DMS153 treated with DMSO at 0.1 percent for 48 hours (cell line): ENCODE data around the gene POLA2.

Experiments
- DNase-seq: peaks from one replicate; lab custom pipeline; 2025; ENCODE audit not compliant: unreplicated experiment; lab: John Stamatoyannopoulos, UW

POLA2 gene

DNA sequence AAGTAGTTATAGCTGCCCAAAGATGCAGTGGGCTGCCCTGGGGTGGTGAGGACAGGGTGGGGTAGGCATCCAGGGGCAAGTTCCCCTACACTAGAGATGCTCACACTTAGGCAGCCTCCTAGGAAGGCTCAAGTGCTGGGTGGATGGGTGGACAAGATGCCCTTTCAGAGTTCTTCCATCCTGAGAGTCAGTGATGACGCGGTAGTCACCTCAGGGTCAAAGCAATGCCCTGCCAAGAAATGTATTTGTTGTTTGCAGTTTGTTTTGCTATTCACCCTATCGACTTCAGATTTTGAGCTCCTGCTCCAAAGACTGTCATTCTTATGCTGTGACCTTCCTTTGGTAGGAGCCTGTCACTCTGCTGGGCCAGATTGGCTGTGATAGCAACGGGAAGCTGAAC lies 18.9 kb downstream of the POLA2 start:
- DNase-seq = no peak

- no peak for DNase-seq
Observed at GRCh38 chr11:65286686-65287085, 24.9 kb downstream of the POLA2 start.

- DNase-seq = no peak
Observed at GRCh38 chr11:65287601-65288000, 25.8 kb downstream of the POLA2 start.

GRCh38 chr11:65288706-65289536 lies 27.2 kb downstream of the POLA2 start:
- no peak for DNase-seq

GRCh38 chr11:65290448-65291165 lies 28.8 kb downstream of the POLA2 start:
- DNase-seq = no peak

DNA sequence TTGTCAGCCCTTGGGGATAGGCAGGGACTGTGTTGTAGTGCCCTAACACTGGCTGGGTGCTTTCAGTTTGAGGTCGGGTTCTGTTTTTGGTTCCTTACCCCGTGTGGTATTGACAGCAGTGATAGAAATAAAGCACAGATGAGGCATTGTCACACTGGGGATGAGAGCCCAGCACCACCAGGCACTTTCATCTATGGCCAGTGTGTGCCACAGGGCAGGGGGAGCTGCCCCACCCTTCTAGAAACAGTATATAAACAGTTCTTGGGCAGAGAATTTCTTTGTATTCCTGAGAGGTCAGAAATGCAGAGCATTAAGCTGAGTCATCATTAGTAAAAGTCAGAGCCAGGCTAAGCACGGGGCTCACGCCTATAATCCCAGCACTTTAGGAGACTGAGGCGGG lies 29.9 kb downstream of the POLA2 start:
- no peak for DNase-seq

DNA sequence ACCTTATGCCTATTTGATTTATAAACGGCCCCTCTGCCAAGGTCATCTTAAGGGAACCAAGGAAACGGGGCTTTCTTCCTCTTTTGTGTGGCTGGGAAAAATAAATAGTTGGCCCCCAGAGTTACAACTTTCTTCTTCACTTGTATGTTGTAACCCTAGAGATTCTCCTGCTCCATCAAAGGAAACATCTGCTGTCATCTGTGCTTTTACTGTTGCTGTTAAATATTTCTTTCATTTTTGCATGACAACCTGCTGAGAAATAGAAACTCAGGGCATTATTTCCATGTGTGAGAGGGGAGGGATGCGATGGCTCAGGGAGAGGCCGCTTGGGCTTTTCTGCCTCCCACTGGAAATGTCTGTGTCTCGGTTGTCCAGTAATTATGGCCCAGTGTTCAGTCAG lies 31.1 kb downstream of the POLA2 start:
- DNase-seq = no peak

- no peak for DNase-seq
Observed at GRCh38 chr11:65293909-65294381, 32.2 kb downstream of the POLA2 start.

DNA sequence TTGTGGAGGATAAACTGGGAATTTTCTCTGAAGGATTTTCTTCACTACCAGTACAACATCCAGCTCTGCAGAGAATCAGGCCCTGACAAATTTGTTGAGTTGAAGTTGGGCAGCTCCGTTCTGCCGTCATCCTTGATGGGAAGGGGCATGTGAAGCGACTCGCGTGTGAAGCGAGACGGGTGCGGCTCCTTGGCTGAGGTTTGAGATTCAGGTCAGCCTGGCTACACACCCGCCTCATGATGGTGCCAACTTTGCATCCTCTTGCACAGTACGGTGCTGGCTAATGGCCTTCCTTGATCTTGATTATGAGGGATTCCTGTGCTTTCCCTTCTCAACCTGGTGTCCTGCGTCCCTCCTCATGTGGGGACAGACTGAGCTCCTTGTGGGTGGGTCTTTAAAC lies 33.2 kb downstream of the POLA2 start:
- DNase-seq = no peak

DNA sequence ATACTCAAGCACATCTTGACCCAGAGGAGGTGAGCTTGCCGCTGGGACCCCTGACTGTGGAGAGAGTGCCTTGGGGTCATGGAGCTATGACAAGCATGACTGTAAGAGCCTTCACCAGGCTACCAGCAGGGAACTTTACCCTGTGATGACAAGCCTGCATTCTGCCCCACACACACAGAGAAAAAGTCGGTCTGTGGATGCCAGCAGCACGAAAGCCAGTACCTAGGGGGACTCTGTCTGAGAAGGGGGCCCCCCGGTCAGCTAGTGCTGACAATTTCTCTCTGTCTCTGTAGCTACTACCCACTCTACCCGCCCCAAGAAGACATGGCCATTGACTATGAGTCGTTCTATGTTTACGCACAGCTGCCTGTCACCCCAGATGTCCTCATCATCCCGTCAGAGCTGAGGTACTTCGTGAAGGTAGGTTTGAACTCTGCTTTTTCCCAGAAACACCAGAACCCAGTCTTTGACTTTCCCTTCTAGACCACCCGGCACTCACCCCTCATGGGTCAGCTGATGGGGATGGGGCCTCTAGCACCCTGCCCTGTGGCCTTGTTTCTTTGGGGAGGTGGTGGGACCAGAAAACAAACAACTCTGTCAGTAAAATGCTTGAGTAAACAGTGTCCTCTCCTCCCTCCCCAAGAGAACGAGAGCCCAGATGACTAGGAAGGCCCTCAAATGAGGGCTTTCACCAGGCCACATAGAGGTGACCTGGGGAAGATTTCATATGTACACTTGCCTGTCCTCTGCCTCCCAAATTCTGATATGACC lies 34.0 kb downstream of the POLA2 start:
- no peak for DNase-seq

- no peak for DNase-seq
Observed at GRCh38 chr11:65297026-65297672, 35.4 kb downstream of the POLA2 start.

DNA sequence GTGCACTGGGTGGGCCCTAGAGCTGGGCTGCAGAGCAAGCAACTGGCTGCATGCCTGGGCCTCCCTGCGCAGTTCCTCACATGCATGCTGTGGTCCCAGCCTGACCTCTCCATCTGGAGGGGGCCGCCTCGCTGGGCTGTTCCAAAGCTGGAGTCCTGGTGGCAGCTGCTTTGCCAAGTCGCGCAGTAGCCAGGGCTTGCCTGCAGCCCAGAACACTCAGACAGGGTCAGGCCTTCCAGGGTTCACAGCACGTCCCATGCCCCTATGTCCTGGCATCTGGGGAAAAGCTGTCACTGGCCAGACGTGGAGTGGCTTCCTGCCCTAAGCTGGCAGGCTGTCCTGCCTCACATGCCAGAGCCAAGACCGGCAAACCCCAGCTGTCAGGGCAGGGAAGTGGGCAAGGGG lies 36.4 kb downstream of the POLA2 start:
- no peak for DNase-seq

GRCh38 chr11:65298655-65299179 lies 37.0 kb downstream of the POLA2 start:
- DNase-seq = no peak

- DNase-seq = no peak
Observed at GRCh38 chr11:65300621-65301275, 39.0 kb downstream of the POLA2 start.

DNA sequence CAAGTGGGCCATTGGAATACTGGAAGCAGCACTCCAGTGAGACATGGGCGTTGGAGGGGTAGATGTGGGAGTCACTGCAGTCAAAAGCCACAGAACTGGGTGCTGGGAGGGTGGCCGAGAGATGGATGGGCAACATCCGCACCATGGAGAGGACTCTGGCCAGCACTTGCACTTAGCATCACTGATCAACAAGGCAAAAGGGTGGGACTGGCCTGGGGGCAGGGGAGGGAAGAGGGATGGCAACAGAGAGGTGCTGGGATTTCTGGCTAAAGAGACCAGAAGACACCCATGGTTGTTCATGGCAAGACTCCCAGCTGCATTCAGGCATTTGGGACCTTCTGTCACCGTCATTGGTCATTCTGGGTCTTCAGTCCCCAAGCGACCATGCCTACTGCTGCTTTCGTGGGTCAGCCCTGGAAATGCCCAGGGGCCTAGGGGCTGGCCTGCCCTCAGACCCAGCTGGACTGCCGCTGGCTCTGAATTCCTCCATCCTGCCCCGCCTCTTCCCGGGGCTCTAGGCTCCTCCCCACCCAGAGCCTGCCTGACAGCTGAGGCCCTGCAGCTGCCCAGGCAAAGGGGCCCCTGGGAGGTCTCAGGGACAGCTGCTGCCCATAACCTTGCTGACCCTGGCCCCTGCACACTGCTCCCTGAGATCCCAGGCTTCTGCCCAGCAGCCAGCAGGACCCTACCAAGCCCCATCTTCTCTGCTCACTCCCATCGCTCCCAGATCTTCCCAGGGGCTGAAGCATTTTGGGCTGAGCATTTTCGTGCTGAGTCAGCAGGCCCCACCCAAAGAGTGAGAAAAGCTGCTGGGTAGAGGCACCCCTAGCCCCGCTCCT lies 39.9 kb downstream of the POLA2 start:
- DNase-seq = no peak

GRCh38 chr11:65303555-65303954 lies 41.8 kb downstream of the POLA2 start:
- no peak for DNase-seq

GRCh38 chr11:65304110-65304509 lies 42.3 kb downstream of the POLA2 start:
- no peak for DNase-seq

DNA sequence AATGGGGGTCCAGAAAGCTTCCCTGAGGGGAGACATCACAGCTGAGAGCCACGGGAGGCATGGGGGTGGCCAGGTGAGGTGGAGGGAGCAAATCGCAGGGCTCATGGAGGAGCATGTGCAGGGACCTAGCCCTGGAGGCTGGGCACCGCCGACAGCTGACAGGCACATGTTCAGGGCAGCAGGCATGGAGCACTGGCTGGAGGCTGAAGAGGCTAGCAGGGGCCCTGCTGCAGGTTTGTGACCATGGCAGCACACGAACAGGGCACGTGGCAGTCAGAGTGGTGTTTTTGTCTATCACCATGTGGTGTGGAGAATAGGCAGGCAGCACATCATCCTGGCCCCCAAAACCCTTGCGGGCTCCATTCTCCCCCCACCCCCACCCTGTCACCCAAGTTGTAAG lies 42.9 kb downstream of the POLA2 start:
- no peak for DNase-seq

- DNase-seq = no peak
Observed at GRCh38 chr11:65305501-65306268, 43.9 kb downstream of the POLA2 start.
